Heart left ventricle (tissue), 16 donors: ENCODE results near the gene EFNB1. TPM values are rescaled to one million over a fixed set of nuclear protein-coding genes. Genes with fewer than 3 reads are reported as not detected.

Experiments used
- ATAC-seq, 4 donors: fragments of 200-7000 bp; cut with Tn5 transposase; one replicate each; pipeline ENCODE4 v1.9.1; 2020 to 2022; ENCODE audit warnings: moderate library complexity in 4 of 4, mild to moderate bottlenecking in 3 of 4, moderate number of reproducible peaks in 1 of 4
- DNase-seq, 5 donors: peaks; one replicate each; pipeline ENCODE4 v3.0.0-alpha.2; 2020
- H3K27ac ChIP-seq, 12 donors: fragments of 200-600 bp; sonication (generic) in 4 of 12; one replicate each; pipeline versions ENCODE4 v1.5.0 to v1.8.0; 2016 to 2022; ENCODE audit warnings: mild to moderate bottlenecking in 2 of 12
- H3K27me3 ChIP-seq, 9 donors: fragments of 200-600 bp; sonication (generic) in 2 of 9; one replicate each; pipeline versions ENCODE4 v1.5.1 to v1.8.0; 2016 to 2022; ENCODE audit warnings: mild to moderate bottlenecking in 3 of 9
- H3K36me3 ChIP-seq, 9 donors: fragments of 200-600 bp; sonication (generic) in 2 of 9; one replicate each; pipeline versions ENCODE4 v1.5.0 to v1.8.0; 2018 to 2022; ENCODE audit warnings: mild to moderate bottlenecking in 2 of 9
- H3K4me1 ChIP-seq, 12 donors: fragments of 200-600 bp; sonication (generic) in 4 of 12; one replicate each; pipeline versions ENCODE4 v1.5.0 to v1.8.0; 2016 to 2022; ENCODE audit warnings: mild to moderate bottlenecking in 3 of 12
- H3K4me3 ChIP-seq, 12 donors: fragments of 200-600 bp; sonication (generic) in 4 of 12; one replicate each; pipeline versions ENCODE4 v1.5.0 to v1.8.0; 2017 to 2022; ENCODE audit warnings: mild to moderate bottlenecking in 9 of 12, moderate library complexity in 4 of 12
- H3K9me3 ChIP-seq, 12 donors: fragments of 200-600 bp; sonication (generic) in 4 of 12; one replicate each; pipeline versions ENCODE4 v1.5.0 to v1.8.0; 2016 to 2022; ENCODE audit warnings: mild to moderate bottlenecking in 1 of 12
- CTCF ChIP-seq, 12 donors: fragments of 200-600 bp; sonication (generic) in 4 of 12; IDR thresholded peaks; one replicate each; pipeline versions ENCODE4 v1.5.0 to v1.8.0; 2018 to 2022; ENCODE audit warnings: antibody characterized with exemption in 12 of 12, mild to moderate bottlenecking in 5 of 12
- POLR2A ChIP-seq, 2 donors: fragments of 450-650 bp; IDR thresholded peaks; one replicate each; pipeline ENCODE4 v1.6.1; 2017; ENCODE audit warnings: antibody characterized with exemption in 2 of 2, mild to moderate bottlenecking in 2 of 2, moderate library complexity in 2 of 2
- WGBS, 4 donors: extraction: QIAGEN DNeasy Blood & Tissue Kit in 2 of 4; methylation state at CpG; one replicate each; pipeline versions ENCODE4 v1.1.5 to v1.1.7; 2013 to 2018; 5-methylcytosine and 5-hydroxymethylcytosine counted together
- intact Hi-C, 10 donors: fragments of 100-400 bp; cut with DNase I; formaldehyde crosslinking; loops; one replicate each; pipeline versions ENCODE4 v1.11.1 to v1.14.2; 2022
- polyA plus RNA-seq, 2 donors: library from polyadenylated mRNA; stranded (reverse); fragments of 200-250 nt; gene quantifications; one replicate each; pipeline ENCODE4 v1.2.3, GENCODE V29; 2013
- total RNA-seq, 9 donors: library from RNA; depleted of rRNA in 2 of 9; stranded (reverse); fragments of >200 nt in 2 of 9; fragmentation: NEBNext Ultra II Directional in 3 of 9; extraction: Animal tissue kit (Norgen Biotek cat#: 25700) in 3 of 9; gene quantifications; one replicate each; pipeline versions ENCODE4 v1.1.0 to v1.2.4, GENCODE V29; 2016 to 2023
- donor health status: ischemic (EF 13 %, LVEDD 7.1; RV severe dilation, severe dysfunction).
- donor health status: healthy with polysubstance abuse.
- donor health status: DM: no; HTN: yes; CAD: no.
- donor health status: DM: no; HTN: no; CAD: no.
- donor health status: ischemic (EF 25% LVEDD 6.9; RV normal size, moderate dysfunction).
- donor health status: ischemic (EF 25% LVEDD 5.7; RV mildly dilated, moderate dysfunction).
- donor health status: healthy.
- donor health status: DM: yes; HTN: yes; CAD: no.
- donor health status: ischemic (EF 35%, LVEDD 5.7; RV mildly dilated, moderate dysfunction).
- donor health status: nonischemic (EF 11% LVEDD 7.7; RV severe dilation, severe dysfunction).
- donor health status: DM: yes; HTN: yes; CAD: no.
- donor health status: PGD.
- donor health status: ischemic (EF 29% LVEDD 5.4; RV normal size, mild dysfunction).
- donor health status: nonischemic (EF 23%, LVEDD 6.1; RV moderate dilation, normal function).

The EFNB1 gene
- total and polyA plus RNA-seq, 11 donors: 15.9 to 78.8 (median 25.4) TPM

GRCh38 chrX:68829582-68830418 lies 979 bp downstream of the EFNB1 start:
- 1 to 51% (median 16%) methylated on average over 64 to 74 of the region's 74 CpGs for WGBS, 4 donors
- Histone ChIP-seq H3K27ac (peak overlapping the region; percentile 65 to 92 (median 85)), H3K4me1 (peaks cover 0 to 30% (median 6%) of the 10 kb centered on the region in 12 donors), H3K27me3 (peaks cover 0 to 25% (median 0%) of the 10 kb centered on the region in 9 donors), H3K36me3 (no peaks in the 10 kb centered on the region), H3K9me3 (no peaks in the 10 kb centered on the region), H3K4me3 (peak overlapping the region; percentile 63 to 98 (median 81))
- peak in 2 of 4 donors; percentile 0 to 26 for ATAC-seq
- TF ChIP-seq POLR2A (IDR thresholded peaks at IDR 0.05) (no peak), CTCF (IDR thresholded peaks at IDR 0.05) (no peak)
- peak in 1 of 5 donors; percentile 25 for DNase-seq
- intact Hi-C loops: loop anchor here (2.0 to 10.0 kb wide), 25 partner anchors 55 to 558 kb away; partner anchors contain the start of gene PJA1 (in 2 of the 10)

GRCh38 chrX:68830419-68831404 lies 1.9 kb downstream of the EFNB1 start:
- H3K27me3 ChIP-seq: peaks cover 0 to 20% (median 0%) of the 10 kb centered on the region in 9 donors
- no peak for TF ChIP-seq CTCF (IDR thresholded peaks at IDR 0.05)
- no peak for TF ChIP-seq POLR2A (IDR thresholded peaks at IDR 0.05)
- H3K27ac ChIP-seq: peak overlapping the region; percentile 47 to 92 (median 85)
- no peak for ATAC-seq
- H3K4me1 ChIP-seq: peaks cover 0 to 33% (median 6%) of the 10 kb centered on the region in 12 donors
- intact Hi-C loops: loop anchor here in 8 of 10 donors (2.0 to 10.0 kb wide), 8 partner anchors 54 to 164 kb away; no protein-coding TSS in a partner anchor
- H3K9me3 ChIP-seq: no peaks in the 10 kb centered on the region
- 5 to 37% (median 20%) methylated on average over 28 to 29 of the region's 29 CpGs for WGBS, 4 donors
- H3K4me3 ChIP-seq: peak overlapping the region; percentile 63 to 98 (median 81)
- no peak for DNase-seq
- no peaks in the 10 kb centered on the region for H3K36me3 ChIP-seq

GRCh38 chrX:68831405-68832100 lies 2.7 kb downstream of the EFNB1 start:
- Histone ChIP-seq H3K36me3 (no peaks in the 10 kb centered on the region), H3K27me3 (peaks cover 0 to 14% (median 0%) of the 10 kb centered on the region in 9 donors), H3K9me3 (no peaks in the 10 kb centered on the region), H3K27ac (peak overlapping the region in 10 of 12 donors; percentile 20 to 92 (median 74)), H3K4me1 (peaks cover 0 to 34% (median 7%) of the 10 kb centered on the region in 12 donors), H3K4me3 (peak overlapping the region in 11 of 12 donors; percentile 63 to 98 (median 83))
- DNase-seq (no peak), ATAC-seq (no peak)
- TF ChIP-seq POLR2A (IDR thresholded peaks at IDR 0.05): no peak
- no peak for TF ChIP-seq CTCF (IDR thresholded peaks at IDR 0.05)
- WGBS, 4 donors: 4 to 26% (median 13%) methylated on average over 7 of the region's 7 CpGs
- intact Hi-C loops: loop anchor here in 8 of 10 donors (2.0 to 10.0 kb wide), 8 partner anchors 53 to 163 kb away; no protein-coding TSS in a partner anchor
